ENCODE measurements around the gene BZW2. TPM values are rescaled to one million over a fixed set of nuclear protein-coding genes. Genes with fewer than 3 reads are reported as not detected.

The BZW2 gene
- total RNA-seq, 2 experiments from 2014 or later = 84.2 to 89.8 TPM

- peaks cover 24% of the 10 kb centered on the region for H3K36me3 Mint-ChIP-seq
Measured at GRCh38 chr7:16711730-16712129, 65.7 kb downstream of the BZW2 start.

DNA sequence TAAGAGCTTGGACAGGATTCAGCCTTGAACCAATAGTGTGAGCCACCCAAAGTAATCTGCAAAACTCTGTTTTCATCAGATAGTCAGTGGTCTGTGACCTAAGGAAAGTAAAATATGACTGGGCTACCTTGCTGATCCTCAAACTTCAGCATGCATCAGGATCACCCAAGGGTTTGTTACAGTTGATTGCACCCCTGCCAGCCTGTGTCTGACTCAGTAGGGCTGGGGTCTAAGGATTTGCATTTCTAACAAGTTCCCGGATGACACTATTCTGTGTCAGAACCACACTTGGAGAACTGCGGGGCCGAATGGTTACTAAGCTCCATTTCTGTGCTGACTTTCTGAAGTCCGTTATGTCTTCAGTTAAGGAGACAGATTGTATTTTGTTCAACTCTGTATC lies 66.9 kb downstream of the BZW2 start:
- no peaks in the 10 kb centered on the region for H3K9me3 Mint-ChIP-seq

More at GRCh38 chr7:16711730-16712129, 65.7 kb downstream of the BZW2 start:
- DNase-seq = no peak
- intact Hi-C loops (cut with micrococcal nuclease) = loop anchor here (1.0 kb wide), 2 partner anchors 64 to 91 kb away; no protein-coding TSS in a partner anchor
- H3K4me3 Mint-ChIP-seq = no peak overlapping the region
- ChIA-PET CTCF (no interaction called here), POLR2A (no interaction called here)
- peaks cover 20% of the 10 kb centered on the region for H3K4me1 Mint-ChIP-seq (ENCODE audit: low read depth)
- H3K27me3 Mint-ChIP-seq = no peaks in the 10 kb centered on the region
- H3K27ac Mint-ChIP-seq = peak overlapping the region; percentile 53
- no peaks in the 10 kb centered on the region for H3K9me3 Mint-ChIP-seq

DNA sequence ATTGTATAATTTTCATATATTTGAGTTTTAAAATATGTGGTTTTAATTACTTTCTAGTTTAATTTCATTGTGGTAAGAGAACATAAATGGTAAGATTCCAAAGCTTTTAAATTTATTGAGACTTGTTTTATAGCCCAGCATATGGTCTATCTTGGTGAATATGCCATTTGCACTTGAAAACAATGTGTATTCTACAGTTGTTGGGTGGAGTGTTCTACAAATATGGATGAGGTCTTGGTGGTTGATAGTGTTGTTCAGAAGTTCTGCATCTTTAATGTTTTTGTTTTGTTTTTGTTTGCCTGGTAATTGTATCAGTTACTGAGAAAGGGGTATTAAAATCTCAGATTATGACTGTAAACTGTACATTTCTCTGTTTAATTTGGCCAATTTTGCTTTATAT lies 69.9 kb downstream of the BZW2 start:
- H3K36me3 Mint-ChIP-seq = peaks cover 7% of the 10 kb centered on the region
- H3K27ac Mint-ChIP-seq = no peak overlapping the region
- H3K27me3 Mint-ChIP-seq = no peaks in the 10 kb centered on the region
- no peak overlapping the region for H3K4me3 Mint-ChIP-seq
- no peaks in the 10 kb centered on the region for H3K9me3 Mint-ChIP-seq
- intact Hi-C loops (cut with micrococcal nuclease) = no loop called here
- CTCF ChIA-PET = no interaction called here
- H3K4me1 Mint-ChIP-seq (ENCODE audit: low read depth) = peaks cover 16% of the 10 kb centered on the region
- POLR2A ChIA-PET = no interaction called here
- DNase-seq = no peak

More for the DNA sequence above, 66.9 kb downstream of the BZW2 start:
- H3K27ac Mint-ChIP-seq = no peak overlapping the region
- CTCF ChIA-PET = no interaction called here
- H3K4me3 Mint-ChIP-seq = no peak overlapping the region
- peaks cover 14% of the 10 kb centered on the region for H3K36me3 Mint-ChIP-seq
- H3K27me3 Mint-ChIP-seq = no peaks in the 10 kb centered on the region
- intact Hi-C loops (cut with micrococcal nuclease) = no loop called here
- peaks cover 16% of the 10 kb centered on the region for H3K4me1 Mint-ChIP-seq (ENCODE audit: low read depth)
- peak; percentile 28 for DNase-seq
- POLR2A ChIA-PET = interaction anchor here (0.6 kb wide), 1 partner anchor 38 kb away, joined by 4 read pairs; no protein-coding TSS in a partner anchor

GRCh38 chr7:16718111-16718656 lies 72.2 kb downstream of the BZW2 start:
- DNase-seq = no peak
- Mint-ChIP-seq H3K4me1 (ENCODE audit: low read depth) (peaks cover 11% of the 10 kb centered on the region), H3K9me3 (no peaks in the 10 kb centered on the region), H3K4me3 (no peak overlapping the region), H3K36me3 (no peaks in the 10 kb centered on the region), H3K27me3 (no peaks in the 10 kb centered on the region), H3K27ac (no peak overlapping the region)
- ChIA-PET POLR2A (no interaction called here), CTCF (no interaction called here)
- intact Hi-C loops (cut with micrococcal nuclease) = no loop called here

- no peaks in the 10 kb centered on the region for H3K27me3 Mint-ChIP-seq
- peaks cover 11% of the 10 kb centered on the region for H3K4me1 Mint-ChIP-seq (ENCODE audit: low read depth)
- H3K9me3 Mint-ChIP-seq = no peaks in the 10 kb centered on the region
- intact Hi-C loops (cut with micrococcal nuclease) = no loop called here
- no peak overlapping the region for H3K27ac Mint-ChIP-seq
- no peak overlapping the region for H3K4me3 Mint-ChIP-seq
- CTCF ChIA-PET = no interaction called here
- H3K36me3 Mint-ChIP-seq = no peaks in the 10 kb centered on the region
- POLR2A ChIA-PET = no interaction called here
- no peak for DNase-seq
Measured at GRCh38 chr7:16719699-16720098, 73.7 kb downstream of the BZW2 start.

DNA sequence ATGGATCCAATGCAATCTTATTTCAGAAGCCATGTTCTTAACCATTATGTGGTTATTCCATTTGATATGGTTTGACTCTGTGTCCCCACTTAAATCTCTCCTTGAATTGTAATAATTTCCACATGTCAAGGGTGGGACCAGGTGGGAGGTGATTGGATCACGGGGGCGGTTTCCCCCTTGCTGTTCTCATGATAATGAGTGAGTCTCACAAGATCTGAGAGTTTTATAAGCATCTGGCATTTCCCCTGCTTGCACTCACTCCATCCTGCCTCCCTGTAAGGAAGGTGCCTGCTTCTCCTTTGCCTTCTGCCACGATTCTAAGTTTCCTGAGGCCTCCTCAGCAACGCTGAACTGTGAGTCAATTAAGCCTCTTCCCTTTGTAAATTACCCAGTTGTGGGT lies 75.6 kb downstream of the BZW2 start:
- H3K36me3 Mint-ChIP-seq = no peaks in the 10 kb centered on the region
- intact Hi-C loops (cut with micrococcal nuclease) = no loop called here
- DNase-seq = no peak
- ChIA-PET CTCF (no interaction called here), POLR2A (no interaction called here)
- no peaks in the 10 kb centered on the region for H3K27me3 Mint-ChIP-seq
- H3K4me1 Mint-ChIP-seq (ENCODE audit: low read depth) = peaks cover 11% of the 10 kb centered on the region
- no peak overlapping the region for H3K27ac Mint-ChIP-seq
- no peak overlapping the region for H3K4me3 Mint-ChIP-seq
- no peaks in the 10 kb centered on the region for H3K9me3 Mint-ChIP-seq

DNA sequence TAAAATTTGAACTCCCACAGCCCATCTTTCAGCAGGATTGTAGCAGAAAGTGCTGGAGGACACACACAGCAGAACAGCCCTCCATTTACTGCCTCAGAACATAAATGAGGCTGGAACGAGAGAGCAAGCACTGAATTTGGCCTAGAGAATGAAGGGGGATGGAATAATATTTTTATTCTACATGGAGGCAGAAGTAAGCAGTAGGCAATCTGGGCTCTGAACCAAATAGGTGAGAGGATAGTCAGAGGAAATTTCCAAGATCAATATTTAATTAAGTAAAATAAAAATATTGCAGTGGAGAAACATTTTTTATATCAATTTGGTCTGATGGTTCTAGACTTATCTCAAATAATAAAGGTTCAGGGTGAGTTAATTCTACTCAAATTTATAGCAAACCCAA lies 78.4 kb downstream of the BZW2 start:
- DNase-seq = no peak
- Mint-ChIP-seq H3K36me3 (no peaks in the 10 kb centered on the region), H3K27me3 (no peaks in the 10 kb centered on the region), H3K9me3 (no peaks in the 10 kb centered on the region), H3K27ac (no peak overlapping the region), H3K4me3 (no peak overlapping the region), H3K4me1 (ENCODE audit: low read depth) (peaks cover 11% of the 10 kb centered on the region)
- intact Hi-C loops (cut with micrococcal nuclease) = no loop called here
- CTCF ChIA-PET = no interaction called here
- POLR2A ChIA-PET = no interaction called here

DNA sequence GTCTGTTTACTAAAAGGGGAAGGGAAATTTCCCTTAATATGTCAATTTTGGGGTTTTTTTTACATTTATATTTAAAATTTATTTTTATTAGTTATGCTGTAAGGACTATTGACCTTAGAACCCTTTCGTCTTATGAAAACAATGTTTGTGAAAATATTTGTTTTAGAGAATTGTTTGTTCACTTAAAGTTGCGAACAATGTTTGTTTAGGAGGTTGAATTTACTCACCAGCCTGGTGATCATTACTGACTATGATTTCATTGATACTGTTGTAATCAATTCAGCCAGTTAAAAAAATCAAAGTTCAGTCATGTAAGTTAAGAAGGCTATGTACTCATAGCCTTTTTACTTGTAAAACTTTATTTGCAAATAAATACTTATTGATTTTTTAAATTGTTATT lies 80.2 kb downstream of the BZW2 start:
- POLR2A ChIA-PET = no interaction called here
- Mint-ChIP-seq H3K27ac (no peak overlapping the region), H3K4me3 (no peak overlapping the region), H3K9me3 (no peaks in the 10 kb centered on the region), H3K36me3 (no peaks in the 10 kb centered on the region), H3K4me1 (ENCODE audit: low read depth) (peaks cover 11% of the 10 kb centered on the region), H3K27me3 (no peaks in the 10 kb centered on the region)
- intact Hi-C loops (cut with micrococcal nuclease) = no loop called here
- no peak for DNase-seq
- CTCF ChIA-PET = no interaction called here

GRCh38 chr7:16727736-16728135 lies 81.8 kb downstream of the BZW2 start:
- ChIA-PET POLR2A (no interaction called here), CTCF (no interaction called here)
- intact Hi-C loops (cut with micrococcal nuclease) = no loop called here
- no peaks in the 10 kb centered on the region for H3K36me3 Mint-ChIP-seq
- peaks cover 2% of the 10 kb centered on the region for H3K4me1 Mint-ChIP-seq (ENCODE audit: low read depth)
- no peak overlapping the region for H3K4me3 Mint-ChIP-seq
- H3K27me3 Mint-ChIP-seq = no peaks in the 10 kb centered on the region
- DNase-seq = no peak
- no peak overlapping the region for H3K27ac Mint-ChIP-seq
- no peaks in the 10 kb centered on the region for H3K9me3 Mint-ChIP-seq

- intact Hi-C loops (cut with micrococcal nuclease) = no loop called here
- ChIA-PET POLR2A (no interaction called here), CTCF (no interaction called here)
- Mint-ChIP-seq H3K4me1 (ENCODE audit: low read depth) (no peaks in the 10 kb centered on the region), H3K27me3 (no peaks in the 10 kb centered on the region), H3K4me3 (no peak overlapping the region), H3K9me3 (no peaks in the 10 kb centered on the region), H3K36me3 (no peaks in the 10 kb centered on the region), H3K27ac (no peak overlapping the region)
- no peak for DNase-seq
Measured at GRCh38 chr7:16728811-16729210, 82.8 kb downstream of the BZW2 start.

GRCh38 chr7:16729541-16729940 lies 83.6 kb downstream of the BZW2 start:
- Mint-ChIP-seq H3K4me1 (ENCODE audit: low read depth) (no peaks in the 10 kb centered on the region), H3K36me3 (no peaks in the 10 kb centered on the region), H3K27ac (no peak overlapping the region), H3K27me3 (no peaks in the 10 kb centered on the region), H3K4me3 (no peak overlapping the region), H3K9me3 (no peaks in the 10 kb centered on the region)
- CTCF ChIA-PET = no interaction called here
- intact Hi-C loops (cut with micrococcal nuclease) = no loop called here
- POLR2A ChIA-PET = no interaction called here
- DNase-seq = no peak

DNA sequence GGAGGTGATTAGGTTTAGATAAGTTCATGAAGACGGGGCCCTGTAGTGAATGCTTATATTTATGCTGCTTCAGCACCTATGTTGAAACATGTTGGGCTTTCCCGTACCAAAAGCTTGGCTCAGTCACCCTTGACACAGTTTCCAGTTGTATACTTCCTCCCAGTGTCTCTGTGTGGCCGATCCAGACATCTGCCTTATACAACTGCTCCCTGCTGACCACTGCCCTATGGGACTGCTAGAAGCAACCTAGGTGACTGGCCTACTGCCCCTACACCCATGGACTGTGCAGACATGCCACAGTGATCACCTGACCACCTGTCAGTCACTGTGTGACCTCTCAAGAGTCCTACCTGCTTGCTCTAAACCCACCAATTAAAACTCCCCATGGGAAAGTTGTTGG lies 85.0 kb downstream of the BZW2 start:
- ChIA-PET CTCF (no interaction called here), POLR2A (no interaction called here)
- peaks cover 2% of the 10 kb centered on the region for H3K4me1 Mint-ChIP-seq (ENCODE audit: low read depth)
- no peaks in the 10 kb centered on the region for H3K9me3 Mint-ChIP-seq
- no peaks in the 10 kb centered on the region for H3K36me3 Mint-ChIP-seq
- no peaks in the 10 kb centered on the region for H3K27me3 Mint-ChIP-seq
- intact Hi-C loops (cut with micrococcal nuclease) = no loop called here
- no peak for DNase-seq
- no peak overlapping the region for H3K4me3 Mint-ChIP-seq
- no peak overlapping the region for H3K27ac Mint-ChIP-seq

DNA sequence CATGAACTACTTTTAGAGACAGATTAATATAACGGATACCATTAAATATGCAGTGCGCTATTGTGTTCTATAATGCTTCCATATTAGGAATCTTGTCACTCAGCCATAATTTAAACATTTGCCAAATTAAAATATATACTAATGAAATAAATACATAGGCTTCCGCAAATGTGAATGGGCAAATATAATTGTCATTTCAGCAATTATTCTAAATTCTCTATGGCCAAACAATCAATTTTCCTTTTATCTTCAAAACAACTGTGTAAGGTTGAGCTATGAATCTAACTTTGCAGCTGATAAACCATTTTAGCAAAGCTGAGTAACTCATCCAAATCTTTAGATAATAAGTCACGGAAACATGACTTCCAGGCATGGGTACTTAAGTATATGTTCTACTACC lies 86.8 kb downstream of the BZW2 start:
- ChIA-PET POLR2A (no interaction called here), CTCF (no interaction called here)
- Mint-ChIP-seq H3K27me3 (no peaks in the 10 kb centered on the region), H3K27ac (no peak overlapping the region), H3K9me3 (no peaks in the 10 kb centered on the region), H3K4me1 (ENCODE audit: low read depth) (peaks cover 2% of the 10 kb centered on the region), H3K4me3 (no peak overlapping the region), H3K36me3 (no peaks in the 10 kb centered on the region)
- DNase-seq = no peak
- intact Hi-C loops (cut with micrococcal nuclease) = no loop called here

Measured in activated CD4-positive, alpha-beta memory T cell treated with anti-CD3 and anti-CD28 coated beads for 36 hours (primary cell).